Osteoblast (primary cell): ENCODE data around the gene CD48. TPM values are rescaled to one million over a fixed set of nuclear protein-coding genes. Genes with fewer than 3 reads are reported as not detected.
"Not testable (repeated sequence)": the region's sequence is repeated elsewhere in the genome, so short reads cannot be mapped to it uniquely, and the experiment has no call there.

Experiments used
- DNase-seq: peaks from one replicate; pipeline ENCODE4 v3.0.0; 2011; ENCODE audit warnings: low spot score, mixed read lengths; ENCODE audit not compliant: insufficient read length; ENCODE audit errors: missing footprints
- H2AFZ ChIP-seq: 2 replicates; pipeline ENCODE4 v1.6.0; 2011; ENCODE audit warnings: mild to moderate bottlenecking, low read length
- H3K27ac ChIP-seq: 2 replicates; pipeline ENCODE4 v1.5.1; 2011; ENCODE audit warnings: mild to moderate bottlenecking, low read depth, low read length, moderate library complexity
- H3K27me3 ChIP-seq: 2 replicates; pipeline ENCODE4 v1.6.0; 2012; ENCODE audit warnings: mild to moderate bottlenecking, control low read depth, inconsistent platforms, low read length, moderate library complexity; ENCODE audit not compliant: insufficient read depth
- H3K36me3 ChIP-seq: 2 replicates; pipeline ENCODE4 v1.5.1; 2011; ENCODE audit warnings: mild to moderate bottlenecking, low read length, control low read depth, moderate library complexity; ENCODE audit not compliant: insufficient read depth
- H3K4me1 ChIP-seq: 2 replicates; pipeline ENCODE4 v1.5.1; 2011; ENCODE audit warnings: mild to moderate bottlenecking, low read length, control low read depth, moderate library complexity; ENCODE audit not compliant: insufficient read depth
- H3K4me2 ChIP-seq: 2 replicates; pipeline ENCODE4 v1.6.0; 2011; ENCODE audit warnings: mild to moderate bottlenecking, low read length; ENCODE audit not compliant: insufficient read depth
- H3K4me3 ChIP-seq: fragments of 200-600 bp; sonication (generic); 3 replicates; pipeline ENCODE4 v1.5.1; 2012; ENCODE audit warnings: mild to moderate bottlenecking, low read length, inconsistent platforms; ENCODE audit not compliant: insufficient read depth
- H3K79me2 ChIP-seq: 2 replicates; pipeline ENCODE4 v1.6.0; 2012; ENCODE audit warnings: mild to moderate bottlenecking, low read length, control low read depth, inconsistent platforms; ENCODE audit not compliant: insufficient read depth
- H3K9me3 ChIP-seq: 2 replicates; pipeline ENCODE4 v1.5.1; 2011; ENCODE audit warnings: low read depth, low read length, control low read depth
- H4K20me1 ChIP-seq: 2 replicates; pipeline ENCODE4 v1.6.0; 2012; ENCODE audit warnings: mild to moderate bottlenecking, low read length, control low read depth; ENCODE audit not compliant: insufficient read depth
- CTCF ChIP-seq: IDR thresholded peaks from 2 replicates; pipeline ENCODE4 v1.5.1; 2011; ENCODE audit warnings: mild to moderate bottlenecking, low read depth, low read length, moderate library complexity; ENCODE audit errors: extremely low read depth
- total RNA-seq: library from RNA; depleted of rRNA; stranded (reverse); fragments of >200 nt; gene quantifications from 2 replicates; pipeline ENCODE4 v1.2.3, GENCODE V29; 2012

The CD48 gene
- total RNA-seq, 1 donor: under 0.01 TPM

GRCh38 chr1:160731990-160732389 lies 20.4 kb upstream of the CD48 start:
- Histone ChIP-seq H3K27me3 (no peaks in the 10 kb centered on the region), H3K4me1 (no peaks in the 10 kb centered on the region), H3K27ac (no peak overlapping the region), H3K9me3 (no peaks in the 10 kb centered on the region), H3K36me3 (no peaks in the 10 kb centered on the region), H3K4me3 (no peak overlapping the region), H3K4me2 (no peak overlapping the region), H3K79me2 (no peaks in the 10 kb centered on the region), H4K20me1 (no peaks in the 10 kb centered on the region), H2AFZ (no peak overlapping the region)
- DNase-seq: no peak
- TF ChIP-seq CTCF: no peak

- DNase-seq, H3K4me3 ChIP-seq, H3K4me1 ChIP-seq, H3K36me3 ChIP-seq, H3K79me2 ChIP-seq, H3K27ac ChIP-seq, H3K27me3 ChIP-seq, H3K4me2 ChIP-seq, H3K9me3 ChIP-seq, H4K20me1 ChIP-seq, H2AFZ ChIP-seq: not testable (repeated sequence)
These were observed 19.9 kb upstream of the CD48 start for GRCh38 chr1:160731564-160731963.

DNA sequence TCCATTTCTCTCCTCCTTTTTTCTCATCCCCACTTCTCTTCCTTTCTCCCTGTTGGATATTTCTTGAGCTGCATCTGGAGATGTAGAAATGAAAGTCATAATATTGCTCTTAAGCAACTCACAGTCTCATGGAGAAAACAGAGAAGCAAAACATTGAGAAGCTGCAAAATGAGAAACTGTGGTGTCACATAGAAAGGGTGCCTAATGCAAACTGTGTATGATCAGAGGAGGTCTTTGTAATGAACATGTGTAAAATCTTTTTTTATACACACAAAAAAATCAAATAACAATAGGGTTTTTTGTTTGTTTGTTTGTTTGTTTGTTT lies 15.7 kb upstream of the CD48 start:
- Histone ChIP-seq H3K4me3 (no peak overlapping the region), H2AFZ (no peak overlapping the region), H4K20me1 (no peaks in the 10 kb centered on the region), H3K4me2 (no peak overlapping the region), H3K27ac (no peak overlapping the region), H3K9me3 (no peaks in the 10 kb centered on the region), H3K79me2 (no peaks in the 10 kb centered on the region), H3K36me3 (no peaks in the 10 kb centered on the region), H3K27me3 (no peaks in the 10 kb centered on the region), H3K4me1 (peaks cover 5% of the 10 kb centered on the region)
- TF ChIP-seq CTCF: no peak
- no peak for DNase-seq

DNA sequence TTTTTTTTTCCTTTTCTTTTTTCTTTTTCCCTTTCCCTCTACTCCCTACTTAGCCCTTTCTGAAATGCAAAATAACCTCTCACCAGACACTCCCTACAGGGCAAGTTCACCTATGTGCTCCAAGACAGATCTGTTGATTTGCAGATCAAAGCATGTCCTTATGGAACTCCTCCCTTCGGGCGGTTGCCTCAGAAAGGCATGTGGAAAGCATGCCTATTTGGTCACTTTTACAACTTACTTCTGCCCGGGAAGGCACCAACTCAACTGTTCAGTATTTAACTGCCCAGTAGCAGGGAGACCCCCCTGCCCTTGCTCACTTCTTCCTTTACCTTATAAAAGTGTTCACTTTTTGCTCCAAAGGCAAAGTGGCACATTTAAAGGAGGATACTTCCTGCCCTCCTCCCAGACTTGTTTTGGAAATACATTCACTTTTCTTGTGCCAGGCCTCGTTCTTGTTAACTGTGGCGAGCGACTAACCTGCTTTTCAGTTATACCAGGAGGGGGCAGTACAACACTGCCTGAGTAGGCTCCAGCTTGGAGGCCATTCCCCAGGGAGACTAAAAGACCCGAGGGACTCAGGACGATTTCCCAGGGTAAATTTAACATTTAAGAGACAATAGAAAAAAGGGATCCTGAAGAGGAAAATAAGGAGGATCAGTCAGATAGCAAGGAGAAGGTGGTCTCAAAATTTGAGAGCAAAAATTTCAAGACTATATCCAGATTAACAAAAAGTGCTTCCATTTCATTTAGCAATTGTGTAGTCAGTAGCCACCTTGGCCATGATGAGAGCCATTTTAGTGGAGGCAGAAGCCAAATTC lies 15.1 kb upstream of the CD48 start:
- H3K9me3 ChIP-seq: no peaks in the 10 kb centered on the region
- H3K4me2 ChIP-seq: no peak overlapping the region
- H3K4me1 ChIP-seq: peaks cover 5% of the 10 kb centered on the region
- peak overlapping the region; percentile 74 for H2AFZ ChIP-seq
- H4K20me1 ChIP-seq: no peaks in the 10 kb centered on the region
- no peaks in the 10 kb centered on the region for H3K36me3 ChIP-seq
- DNase-seq: peak; percentile 47
- H3K79me2 ChIP-seq: no peaks in the 10 kb centered on the region
- H3K4me3 ChIP-seq: no peak overlapping the region
- peak; percentile 66 for TF ChIP-seq CTCF
- no peak overlapping the region for H3K27ac ChIP-seq
- H3K27me3 ChIP-seq: no peaks in the 10 kb centered on the region
